Karpas-422 (cell line): ENCODE data around the gene RTN4RL2. TPM values are rescaled to one million over a fixed set of nuclear protein-coding genes. Genes with fewer than 3 reads are reported as not detected.

Experiments used
- DNase-seq: peaks from one replicate; pipeline ENCODE4 v3.0.0-alpha.2; 2015
- H2AFZ ChIP-seq: fragments of 200-600 bp; sonication (generic); 2 replicates; pipeline ENCODE4 v1.6.1; 2014; ENCODE audit warnings: antibody characterized with exemption, low read length, mixed read lengths
- H3K27ac ChIP-seq: fragments of 200-600 bp; sonication (generic); 2 replicates; pipeline ENCODE4 v1.5.1; 2014; ENCODE audit warnings: mild to moderate bottlenecking, low read length, moderate library complexity
- H3K27me3 ChIP-seq: fragments of 200-600 bp; sonication (generic); 2 replicates; pipeline ENCODE4 v1.6.1; 2014; ENCODE audit warnings: low read length, mixed read lengths
- H3K36me3 ChIP-seq: fragments of 200-600 bp; sonication (generic); 2 replicates; pipeline ENCODE4 v1.6.1; 2014; ENCODE audit warnings: low read length, mixed read lengths; ENCODE audit not compliant: insufficient read depth
- H3K4me1 ChIP-seq: fragments of 200-600 bp; sonication (generic); 2 replicates; pipeline ENCODE4 v1.6.1; 2014; ENCODE audit warnings: mild to moderate bottlenecking, low read length, mixed read lengths
- H3K4me2 ChIP-seq: fragments of 200-600 bp; sonication (generic); 2 replicates; pipeline ENCODE4 v1.6.1; 2014; ENCODE audit warnings: low read length, low read depth, mild to moderate bottlenecking; ENCODE audit not compliant: poor library complexity, severe bottlenecking
- H3K4me3 ChIP-seq: fragments of 200-600 bp; sonication (generic); 2 replicates; pipeline ENCODE4 v1.5.1; 2014; ENCODE audit warnings: mild to moderate bottlenecking, antibody characterized with exemption, low read length, mixed read lengths
- H3K79me2 ChIP-seq: fragments of 200-600 bp; sonication (generic); 2 replicates; pipeline ENCODE4 v1.6.1; 2014; ENCODE audit warnings: mild to moderate bottlenecking, low read length, mixed read lengths
- H3K9ac ChIP-seq: fragments of 200-600 bp; sonication (generic); 2 replicates; pipeline ENCODE4 v1.6.0; 2014; ENCODE audit warnings: low read length
- H3K9me2 ChIP-seq: fragments of 200-600 bp; sonication (generic), shearing (Covaris generic); replicated peaks from 2 replicates; pipeline ENCODE4 v1.6.0; 2014; ENCODE audit warnings: mild to moderate bottlenecking, low read length, moderate library complexity; ENCODE audit not compliant: insufficient read depth
- H3K9me3 ChIP-seq: fragments of 300-700, 200-600 bp; sonication (generic); 2 replicates; pipeline ENCODE4 v1.6.1; 2014; ENCODE audit warnings: low read length, mixed read lengths
- H4K20me1 ChIP-seq: fragments of 200-600 bp; sonication (generic); 2 replicates; pipeline ENCODE4 v1.6.1; 2014; ENCODE audit warnings: mild to moderate bottlenecking, antibody characterized with exemption, low read length, low read depth; ENCODE audit not compliant: insufficient read depth
- total RNA-seq: library from RNA; depleted of rRNA; stranded (reverse); fragments of >200 nt; shearing (Covaris generic); gene quantifications from 2 replicates; pipeline ENCODE4 v1.2.3, GENCODE V29; 2014; ENCODE audit warnings: low replicate concordance

The RTN4RL2 gene
- total RNA-seq, 1 experiment from 2014 or later, result not detected

- Histone ChIP-seq H3K79me2 (peaks cover 64% of the 10 kb centered on the region), H3K9me3 (no peaks in the 10 kb centered on the region), H3K4me1 (peaks cover 47% of the 10 kb centered on the region), H3K4me3 (peak overlapping the region; percentile 97), H3K9ac (peak overlapping the region; percentile 99), H3K27me3 (no peaks in the 10 kb centered on the region), H3K4me2 (peak overlapping the region; percentile 91), H3K9me2 (no peaks in the 10 kb centered on the region), H4K20me1 (no peaks in the 10 kb centered on the region; the same call in 1 of the 2 replicates), H2AFZ (no peak overlapping the region), H3K27ac (peak overlapping the region; percentile 95), H3K36me3 (peaks cover 9% of the 10 kb centered on the region)
- no peak for DNase-seq
Measured at GRCh38 chr11:57512646-57513451, 52.5 kb downstream of the RTN4RL2 start.

GRCh38 chr11:57513452-57513795 is 53.1 kb downstream of the RTN4RL2 start:
- H2AFZ ChIP-seq, result no peak overlapping the region
- peak overlapping the region; percentile 97 for H3K4me3 ChIP-seq
- peak overlapping the region; percentile 95 for H3K27ac ChIP-seq
- peaks cover 59% of the 10 kb centered on the region for H3K79me2 ChIP-seq
- peak overlapping the region; percentile 91 for H3K4me2 ChIP-seq
- peak overlapping the region; percentile 99 for H3K9ac ChIP-seq
- H4K20me1 ChIP-seq, result no peaks in the 10 kb centered on the region; the same call in 1 of the 2 replicates
- H3K36me3 ChIP-seq, result peaks cover 7% of the 10 kb centered on the region
- no peaks in the 10 kb centered on the region for H3K27me3 ChIP-seq
- peaks cover 47% of the 10 kb centered on the region for H3K4me1 ChIP-seq
- no peaks in the 10 kb centered on the region for H3K9me2 ChIP-seq
- DNase-seq, result peak; percentile 54
- no peaks in the 10 kb centered on the region for H3K9me3 ChIP-seq

GRCh38 chr11:57513911-57514537 is 53.7 kb downstream of the RTN4RL2 start:
- no peaks in the 10 kb centered on the region; the same call in 1 of the 2 replicates for H4K20me1 ChIP-seq
- H3K27me3 ChIP-seq, result no peaks in the 10 kb centered on the region
- peaks cover under 1% of the 10 kb centered on the region for H3K36me3 ChIP-seq
- peak overlapping the region; percentile 95 for H3K27ac ChIP-seq
- H3K9me3 ChIP-seq, result no peaks in the 10 kb centered on the region
- peaks cover 43% of the 10 kb centered on the region for H3K4me1 ChIP-seq
- peak overlapping the region; percentile 99 for H3K9ac ChIP-seq
- H3K4me2 ChIP-seq, result peak overlapping the region; percentile 91
- peak; percentile 79 for DNase-seq
- 0 out of 2 replicates have a peak overlapping the region, but pooled peaks have one; percentile 69 for H2AFZ ChIP-seq
- H3K9me2 ChIP-seq, result no peaks in the 10 kb centered on the region
- peaks cover 53% of the 10 kb centered on the region for H3K79me2 ChIP-seq
- H3K4me3 ChIP-seq, result peak overlapping the region; percentile 97

- Histone ChIP-seq H3K9me3 (no peaks in the 10 kb centered on the region), H3K79me2 (peaks cover 49% of the 10 kb centered on the region), H2AFZ (peak overlapping the region; percentile 69; the same call in 1 of the 2 replicates), H3K9ac (peak overlapping the region; percentile 99), H3K36me3 (no peaks in the 10 kb centered on the region; the same call in none of the 2 replicates), H3K27me3 (no peaks in the 10 kb centered on the region), H3K27ac (peak overlapping the region; percentile 95), H3K4me1 (peaks cover 41% of the 10 kb centered on the region), H3K4me2 (peak overlapping the region; percentile 91), H4K20me1 (no peaks in the 10 kb centered on the region; the same call in 1 of the 2 replicates), H3K9me2 (no peaks in the 10 kb centered on the region), H3K4me3 (peak overlapping the region; percentile 97)
- DNase-seq, result peak; percentile 77
Measured at GRCh38 chr11:57514538-57515331, 54.4 kb downstream of the RTN4RL2 start.

GRCh38 chr11:57515332-57516060 is 55.2 kb downstream of the RTN4RL2 start, which contains the start of gene SLC43A1:
SLC43A1 (minus strand) TSS chr11:57515702; CDS start chr11:57514111, 1,591 bp downstream.
- H3K4me2 ChIP-seq, result peak within 1 kb of the TSS; percentile 91
- H3K4me3 ChIP-seq, result peak within 1 kb of the TSS; percentile 97
- H3K4me1 ChIP-seq, result peaks cover 39% of the 10 kb centered on the region
- peak; percentile 81 for DNase-seq
- no peaks in the 10 kb centered on the region; the same call in 1 of the 2 replicates for H4K20me1 ChIP-seq
- H3K9me2 ChIP-seq, result no peaks in the 10 kb centered on the region
- H2AFZ ChIP-seq, result peak within 1 kb of the TSS; percentile 98
- peak within 1 kb of the TSS; percentile 99 for H3K9ac ChIP-seq
- H3K79me2 ChIP-seq, result peaks cover 46% of the 10 kb centered on the region
- no peaks in the 10 kb centered on the region for H3K9me3 ChIP-seq
- no peaks in the 10 kb centered on the region; the same call in 1 of the 2 replicates for H3K36me3 ChIP-seq
- no peaks in the 10 kb centered on the region for H3K27me3 ChIP-seq
- peak within 1 kb of the TSS; percentile 95 for H3K27ac ChIP-seq

- Histone ChIP-seq H3K27ac (no peak overlapping the region), H3K4me3 (peak overlapping the region; percentile 97), H3K36me3 (no peaks in the 10 kb centered on the region; the same call in 1 of the 2 replicates), H3K9me2 (no peaks in the 10 kb centered on the region), H3K27me3 (no peaks in the 10 kb centered on the region), H3K9me3 (no peaks in the 10 kb centered on the region), H2AFZ (peak overlapping the region; percentile 98), H3K4me1 (peaks cover 34% of the 10 kb centered on the region), H3K79me2 (peaks cover 43% of the 10 kb centered on the region), H3K9ac (peak overlapping the region; percentile 99), H3K4me2 (peak overlapping the region; percentile 91), H4K20me1 (no peaks in the 10 kb centered on the region; the same call in 1 of the 2 replicates)
- DNase-seq, result no peak
Measured at GRCh38 chr11:57516061-57516443, 55.7 kb downstream of the RTN4RL2 start.

- H2AFZ ChIP-seq, result no peak overlapping the region
- H3K36me3 ChIP-seq, result no peaks in the 10 kb centered on the region
- no peak overlapping the region for H3K4me3 ChIP-seq
- H3K79me2 ChIP-seq, result no peaks in the 10 kb centered on the region
- H4K20me1 ChIP-seq, result no peaks in the 10 kb centered on the region
- no peak overlapping the region for H3K4me2 ChIP-seq
- no peaks in the 10 kb centered on the region for H3K9me2 ChIP-seq
- no peaks in the 10 kb centered on the region for H3K27me3 ChIP-seq
- H3K27ac ChIP-seq, result no peak overlapping the region
- no peaks in the 10 kb centered on the region for H3K9me3 ChIP-seq
- H3K4me1 ChIP-seq, result peaks cover 1% of the 10 kb centered on the region
- no peak for DNase-seq
- no peak overlapping the region for H3K9ac ChIP-seq
Measured at GRCh38 chr11:57521116-57521515, 60.8 kb downstream of the RTN4RL2 start.
